ENCODE data around the gene MAP2K1.

GRCh38 chr15:66462627-66463026 is 75.9 kb downstream of the MAP2K1 start:
- TF ChIP-seq EZH2 (IDR thresholded peaks at IDR 0.05) (no peak), POLR2AphosphoS5 (IDR thresholded peaks at IDR 0.05; ENCODE audit: borderline replicate concordance, low read depth, low read length) (no peak), FOXP2 (optimal IDR thresholded peaks at IDR 0.05; ENCODE audit: control extremely low read depth, extremely low read length, insufficient read depth) (no peak)
